ENCODE measurements around the gene CDK1.

- TF ChIP-seq CTCF (IDR thresholded peaks at IDR 0.05) (no peak), POLR2A (IDR thresholded peaks at IDR 0.05) (no peak), POLR2AphosphoS5 (IDR thresholded peaks at IDR 0.05) (no peak)
These were observed 10.9 kb upstream of the CDK1 start for GRCh38 chr10:60767424-60767823.
